ENCODE data around the gene RIPPLY3.

DNA sequence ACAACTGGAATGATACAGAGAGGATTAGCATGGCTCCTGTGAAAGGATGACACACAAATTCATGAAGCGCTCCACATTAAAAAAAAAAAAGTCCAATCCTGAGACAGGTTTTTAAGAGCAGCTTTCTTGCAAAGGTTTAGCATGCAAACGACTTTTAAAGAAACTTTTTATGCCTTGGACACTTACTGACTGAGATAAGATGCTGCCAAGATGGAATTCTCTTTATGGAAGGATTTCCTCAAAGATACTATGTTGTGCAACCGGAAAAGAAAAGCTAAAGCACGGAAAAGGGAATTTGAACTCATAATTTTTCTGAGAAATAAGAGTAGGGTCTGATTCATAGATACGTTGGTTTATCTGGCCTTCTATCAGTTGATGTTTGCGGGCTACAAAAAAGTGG is 39.1 kb downstream of the RIPPLY3 start:
- TF ChIP-seq, protein P1, sequence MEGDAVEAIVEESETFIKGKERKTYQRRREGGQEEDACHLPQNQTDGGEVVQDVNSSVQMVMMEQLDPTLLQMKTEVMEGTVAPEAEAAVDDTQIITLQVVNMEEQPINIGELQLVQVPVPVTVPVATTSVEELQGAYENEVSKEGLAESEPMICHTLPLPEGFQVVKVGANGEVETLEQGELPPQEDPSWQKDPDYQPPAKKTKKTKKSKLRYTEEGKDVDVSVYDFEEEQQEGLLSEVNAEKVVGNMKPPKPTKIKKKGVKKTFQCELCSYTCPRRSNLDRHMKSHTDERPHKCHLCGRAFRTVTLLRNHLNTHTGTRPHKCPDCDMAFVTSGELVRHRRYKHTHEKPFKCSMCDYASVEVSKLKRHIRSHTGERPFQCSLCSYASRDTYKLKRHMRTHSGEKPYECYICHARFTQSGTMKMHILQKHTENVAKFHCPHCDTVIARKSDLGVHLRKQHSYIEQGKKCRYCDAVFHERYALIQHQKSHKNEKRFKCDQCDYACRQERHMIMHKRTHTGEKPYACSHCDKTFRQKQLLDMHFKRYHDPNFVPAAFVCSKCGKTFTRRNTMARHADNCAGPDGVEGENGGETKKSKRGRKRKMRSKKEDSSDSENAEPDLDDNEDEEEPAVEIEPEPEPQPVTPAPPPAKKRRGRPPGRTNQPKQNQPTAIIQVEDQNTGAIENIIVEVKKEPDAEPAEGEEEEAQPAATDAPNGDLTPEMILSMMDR (IDR thresholded peaks at IDR 0.05) = no peak
- TF ChIP-seq POLR2A (IDR thresholded peaks at IDR 0.05; ENCODE audit: low read depth) (no peak), EP300 (IDR thresholded peaks at IDR 0.05) (no peak), POLR2AphosphoS5 (IDR thresholded peaks at IDR 0.05) (no peak)

Data from esophagus muscularis mucosa (tissue), 4 donors.